HCT116 (cell line): ENCODE data around the gene ABHD2. TPM values are rescaled to one million over a fixed set of nuclear protein-coding genes. Genes with fewer than 3 reads are reported as not detected.

Source experiments
- ATAC-seq: fragments of 200-7000 bp; cut with Tn5 transposase; 2 replicates; pipeline ENCODE4 v1.9.1; 2020; ENCODE audit warnings: mild to moderate bottlenecking, moderate library complexity
- BruUV-seq: library from RNA; stranded (reverse); fragments of 400-500 nt; replicated peaks from 2 replicates; lab custom pipeline; 2021; lab: Mats Ljungman, UMichigan
- CTCF ChIA-PET: fragments of 300-600 bp; sonication (Branson Sonifier 250); formaldehyde crosslinking; loops from one replicate; lab custom pipeline; 2021; ENCODE audit warnings: antibody characterized with exemption; lab: Charles Lee
- POLR2A ChIA-PET: fragments of 300-600, 350-600 bp; sonication (Branson Sonifier 250); formaldehyde crosslinking; loops from one replicate; lab custom pipeline; 2021; ENCODE audit warnings: antibody characterized with exemption; lab: Charles Lee
- RAD21 ChIA-PET, 2 experiments: fragments of 300-600 bp; sonication (Branson Sonifier 250); formaldehyde crosslinking; loops; one replicate each; lab custom pipeline; 2023; ENCODE audit warnings: low total read pairs in 2 of 2; ENCODE audit not compliant: uncharacterized antibody in 2 of 2, unreplicated experiment in 2 of 2, low non-redundant PET in 1 of 2; lab: Charles Lee
- DNase-seq: peaks from one replicate; pipeline ENCODE4 v3.0.0-alpha.2; 2010; ENCODE audit warnings: low read depth, low spot score
- H2AFZ ChIP-seq: fragments of 200-600 bp; shearing (Covaris generic), sonication (generic); 2 replicates; pipeline ENCODE4 v1.6.1; 2017; ENCODE audit warnings: low read depth, mixed run types, mixed read lengths, antibody characterized with exemption, low read length; ENCODE audit not compliant: poor library complexity, severe bottlenecking
- H3K27ac ChIP-seq: 2 replicates; pipeline ENCODE4 v1.5.1; 2012; ENCODE audit warnings: low read depth, low read length
- H3K27me3 ChIP-seq: fragments of 200-600 bp; sonication (generic); 2 replicates; pipeline ENCODE4 v1.6.1; 2016; ENCODE audit warnings: mixed run types, low read length, mixed read lengths; ENCODE audit not compliant: insufficient read depth
- H3K36me3 ChIP-seq, 2 experiments: fragments of 200-500 bp in 1 of 2; fragments of 200-600 bp in 1 of 2; sonication (Bioruptor generic) in 1 of 2; sonication (generic) in 1 of 2; 2 replicates each; pipeline versions ENCODE4 v1.5.1 to v1.6.1; 2014 to 2016; ENCODE audit warnings: low read length in 2 of 2, inconsistent platforms in 1 of 2, mixed read lengths in 1 of 2, mixed run types in 1 of 2; ENCODE audit not compliant: insufficient read depth in 2 of 2, control insufficient read depth in 1 of 2
- H3K4me1 ChIP-seq, 2 experiments: fragments of 200-600 bp in 1 of 2; sonication (generic) in 1 of 2; 2 replicates each; pipeline versions ENCODE4 v1.5.1 to v1.6.1; 2012 to 2017; ENCODE audit warnings: low read length in 2 of 2, inconsistent platforms in 1 of 2, mild to moderate bottlenecking in 1 of 2, mixed read lengths in 1 of 2, mixed run types in 1 of 2, moderate library complexity in 1 of 2; ENCODE audit not compliant: insufficient read depth in 2 of 2, control insufficient read depth in 1 of 2
- H3K4me2 ChIP-seq: fragments of 200-600 bp; sonication (generic); 2 replicates; pipeline ENCODE4 v1.6.1; 2017; ENCODE audit warnings: mixed run types, low read length, mixed read lengths
- H3K4me3 ChIP-seq, 2 experiments: fragments of 200-600 bp in 1 of 2; sonication (generic) in 1 of 2; replicated peaks in 1 of 2; 2 replicates each; pipeline ENCODE4 v1.5.1; 2011 to 2016; ENCODE audit warnings: low read length in 2 of 2, control low read depth in 1 of 2, low read depth in 1 of 2, mild to moderate bottlenecking in 1 of 2, mixed read lengths in 1 of 2, mixed run types in 1 of 2
- H3K79me2 ChIP-seq: fragments of 200-600 bp; sonication (generic); 2 replicates; pipeline ENCODE4 v1.6.1; 2017; ENCODE audit warnings: mild to moderate bottlenecking, mixed run types, low read length, moderate library complexity, mixed read lengths; ENCODE audit not compliant: insufficient read depth
- H3K9ac ChIP-seq: fragments of 200-600 bp; sonication (generic); 2 replicates; pipeline ENCODE4 v1.6.1; 2016; ENCODE audit warnings: low read length, mixed read lengths
- H3K9me2 ChIP-seq: fragments of 200-600 bp; sonication (generic), shearing (Covaris generic); 2 replicates; pipeline ENCODE4 v1.6.1; 2017; ENCODE audit warnings: mixed run types, mild to moderate bottlenecking, moderate library complexity; ENCODE audit not compliant: insufficient read depth
- H3K9me3 ChIP-seq, 2 experiments: fragments of 200-500 bp in 1 of 2; fragments of 200-600 bp in 1 of 2; sonication (Bioruptor generic) in 1 of 2; sonication (generic) in 1 of 2; 2 replicates each; pipeline ENCODE4 v1.6.1; 2014 to 2017; ENCODE audit warnings: low read length in 2 of 2, mixed read lengths in 2 of 2, inconsistent platforms in 1 of 2, low read depth in 1 of 2, mild to moderate bottlenecking in 1 of 2, mixed run types in 1 of 2, moderate library complexity in 1 of 2; ENCODE audit not compliant: control insufficient read depth in 1 of 2, insufficient read depth in 1 of 2
- H4K20me1 ChIP-seq: fragments of 200-600 bp; sonication (generic), shearing (Covaris generic); 2 replicates; pipeline ENCODE4 v1.6.1; 2017; ENCODE audit warnings: mixed run types, mild to moderate bottlenecking, moderate library complexity; ENCODE audit not compliant: insufficient read depth
- CBX3 ChIP-seq: IDR thresholded peaks from 2 replicates; pipeline ENCODE4 v1.6.1; 2012; ENCODE audit warnings: low read depth
- CTCF ChIP-seq, 3 experiments: fragments of 200-600 bp in 1 of 3; sonication (generic) in 1 of 3; IDR thresholded peaks in 2 of 3; conservative IDR thresholded peaks in 1 of 3; 2 replicates each; pipeline ENCODE4 v1.5.1; 2012 to 2017; ENCODE audit warnings: low read depth in 2 of 3, low read length in 2 of 3, antibody characterized with exemption in 1 of 3, borderline replicate concordance in 1 of 3, control low read depth in 1 of 3, mild to moderate bottlenecking in 1 of 3, mixed read lengths in 1 of 3, mixed run types in 1 of 3, moderate library complexity in 1 of 3; ENCODE audit not compliant: insufficient read depth in 1 of 3
- EGR1 ChIP-seq: IDR thresholded peaks from 2 replicates; pipeline ENCODE4 v1.6.1; 2012; ENCODE audit warnings: low read depth
- ELF1 ChIP-seq: IDR thresholded peaks from 2 replicates; pipeline ENCODE4 v1.6.1; 2012; ENCODE audit warnings: low read depth, borderline replicate concordance
- EZH2phosphoT487 ChIP-seq: fragments of 200-600 bp; IDR thresholded peaks from 2 replicates; pipeline ENCODE4 v1.6.1; 2018; ENCODE audit warnings: antibody characterized with exemption, borderline replicate concordance
- FOSL1 ChIP-seq: IDR thresholded peaks from 2 replicates; pipeline ENCODE4 v1.6.1; 2012; ENCODE audit warnings: low read depth
- MAX ChIP-seq: IDR thresholded peaks from 2 replicates; pipeline ENCODE4 v1.6.1; 2012
- POLR2A ChIP-seq: IDR thresholded peaks from 2 replicates; pipeline ENCODE4 v1.7.0; 2011; ENCODE audit warnings: borderline replicate concordance; ENCODE audit not compliant: insufficient read depth, insufficient read length; ENCODE audit errors: extremely low read depth
- POLR2AphosphoS5 ChIP-seq: IDR thresholded peaks from 2 replicates; pipeline ENCODE4 v1.6.1; 2011; ENCODE audit warnings: mild to moderate bottlenecking, low read depth, low read length, moderate library complexity
- REST ChIP-seq: IDR thresholded peaks from 2 replicates; pipeline ENCODE4 v1.6.1; 2012; ENCODE audit warnings: low read depth
- SIN3A ChIP-seq: IDR thresholded peaks from 2 replicates; pipeline ENCODE4 v1.6.1; 2012; ENCODE audit warnings: low read depth
- YY1 ChIP-seq: IDR thresholded peaks from 2 replicates; pipeline ENCODE4 v1.6.1; 2011; ENCODE audit warnings: low read length, low read depth, moderate library complexity, mild to moderate bottlenecking; ENCODE audit not compliant: insufficient replicate concordance; ENCODE audit errors: extremely low read depth
- ZBTB33 ChIP-seq: IDR thresholded peaks from 2 replicates; pipeline ENCODE4 v1.6.1; 2011; ENCODE audit warnings: mild to moderate bottlenecking, low read length, moderate library complexity; ENCODE audit not compliant: insufficient replicate concordance; ENCODE audit errors: extremely low read depth
- intact Hi-C: fragments of 100-400 bp; cut with micrococcal nuclease; formaldehyde crosslinking; loops from 2 replicates; pipeline ENCODE4 v1.10.0; 2022
- total RNA-seq: library from RNA; stranded (reverse); gene quantifications from one replicate; pipeline ENCODE4 v1.2.1, GENCODE V29; 2021; ENCODE audit not compliant: unreplicated experiment

ABHD2 gene
- total RNA-seq, 1 experiment from 2014 or later, result 40.8 TPM

- TF ChIP-seq ZBTB33 (no peak), FOSL1 (no peak), MAX (no peak), EGR1 (no peak)
- TF ChIP-seq, all 23 proteins: peak for 0
Observed at GRCh38 chr15:89192136-89192535, 103.9 kb downstream of the ABHD2 start (continued).

GRCh38 chr15:89192766-89193165, 104.5 kb downstream of the ABHD2 start:
- Histone ChIP-seq H3K9ac (no peak overlapping the region), H3K79me2 (no peaks in the 10 kb centered on the region), H3K9me3 (no peaks in the 10 kb centered on the region), H3K36me3 (no peaks in the 10 kb centered on the region), H3K27ac (no peak overlapping the region), H2AFZ (no peak overlapping the region), H3K4me1 (peaks cover 13 to 15% of the 10 kb centered on the region in 2 experiments), H3K4me3 (no peak overlapping the region)
- ATAC-seq, result no peak
- ChIA-PET POLR2A (no interaction called here), RAD21 (no interaction called here), CTCF (no interaction called here)
- no TSS peak for BruUV-seq
- no peak for DNase-seq
- intact Hi-C loops, result no loop called here
- TF ChIP-seq CTCF (IDR thresholded peaks at IDR 0.05 in 2 of 3, conservative IDR thresholded peaks at IDR 0.05 in 1 of 3; ENCODE audit: borderline replicate concordance in 1 of 3, insufficient read depth in 1 of 3, low read depth in 2 of 3, low read length in 2 of 3) (no peak), POLR2AphosphoS5 (no peak), MAX (no peak), ZBTB33 (no peak), EGR1 (no peak), ELF1 (no peak), POLR2A (no peak), REST (no peak), EZH2phosphoT487 (no peak), SIN3A (no peak), YY1 (no peak), CBX3 (no peak)
- TF ChIP-seq, all 23 proteins: peak for 0
- no peak overlapping the region for H3K4me2 ChIP-seq
- H4K20me1 ChIP-seq, result no peaks in the 10 kb centered on the region
- H3K9me2 ChIP-seq, result no peaks in the 10 kb centered on the region
- H3K27me3 ChIP-seq, result no peaks in the 10 kb centered on the region
